Activated T-cell treated with anti-CD3 and anti-CD28 coated beads for 24 hours (primary cell): ENCODE results near the gene IL1R1.

Experiments used
- DNase-seq: peaks from one replicate; pipeline ENCODE4 v3.0.0-alpha.2; 2020; ENCODE audit warnings: low read depth

The IL1R1 gene

GRCh38 chr2:102204638-102205037, 62.1 kb downstream of the IL1R1 start:
- no peak for DNase-seq

- no peak for DNase-seq
These were observed 64.3 kb downstream of the IL1R1 start for GRCh38 chr2:102206666-102207341.

GRCh38 chr2:102208774-102209173, 66.2 kb downstream of the IL1R1 start:
- no peak for DNase-seq

- DNase-seq: no peak
These were observed 66.9 kb downstream of the IL1R1 start for GRCh38 chr2:102209474-102209873.

GRCh38 chr2:102217032-102217431, 74.5 kb downstream of the IL1R1 start:
- no peak for DNase-seq

GRCh38 chr2:102224824-102225739, 82.5 kb downstream of the IL1R1 start:
- DNase-seq: no peak

GRCh38 chr2:102226171-102226570, 83.6 kb downstream of the IL1R1 start:
- DNase-seq: no peak

- no peak for DNase-seq
These were observed 84.3 kb downstream of the IL1R1 start for GRCh38 chr2:102226612-102227391.

- no peak for DNase-seq
These were observed 86.7 kb downstream of the IL1R1 start for GRCh38 chr2:102229141-102229769.
